Activated T-helper 9 cell treated with anti-CD3 and anti-CD28 coated beads, Interleukin-2, amount 50 U/mL, for 16 hours (primary cell): Measurements from ENCODE around the gene CSTF1.

ENCODE experiments used
- DNase-seq: peaks from one replicate; pipeline ENCODE4 v3.0.0-alpha.2; 2020; ENCODE audit warnings: low read depth

The CSTF1 gene

GRCh38 chr20:56429502-56429901, 37.1 kb downstream of the CSTF1 start:
- DNase-seq = peak; percentile 35

- DNase-seq = no peak
Measured at GRCh38 chr20:56429941-56430340, 37.5 kb downstream of the CSTF1 start.

GRCh38 chr20:56430461-56430860, 38.0 kb downstream of the CSTF1 start:
- no peak for DNase-seq

- no peak for DNase-seq
Measured at GRCh38 chr20:56430957-56431356, 38.5 kb downstream of the CSTF1 start.

GRCh38 chr20:56431471-56431870, 39.0 kb downstream of the CSTF1 start:
- no peak for DNase-seq

- no peak for DNase-seq
Measured at GRCh38 chr20:56433221-56433879, 40.9 kb downstream of the CSTF1 start.

DNA sequence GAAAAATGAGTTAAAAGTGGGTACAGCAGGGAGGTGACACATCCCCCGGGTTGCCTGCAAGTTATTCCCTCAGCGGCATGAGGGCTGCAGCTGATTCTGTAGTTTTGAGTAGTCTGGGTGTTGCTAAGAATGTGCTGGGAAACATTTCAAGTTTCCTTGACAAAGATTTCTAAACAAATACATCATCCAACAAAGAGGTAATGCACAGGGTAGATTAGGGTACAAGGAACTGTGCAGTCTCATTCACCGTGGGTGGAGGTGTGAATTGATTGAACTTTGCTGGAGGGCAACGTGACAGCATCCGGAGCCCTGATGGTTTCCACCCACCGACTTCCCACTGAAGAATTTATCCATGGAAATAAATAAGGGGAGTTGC, 41.4 kb downstream of the CSTF1 start:
- DNase-seq = no peak

GRCh38 chr20:56437196-56437960, 44.9 kb downstream of the CSTF1 start:
- DNase-seq = no peak

DNA sequence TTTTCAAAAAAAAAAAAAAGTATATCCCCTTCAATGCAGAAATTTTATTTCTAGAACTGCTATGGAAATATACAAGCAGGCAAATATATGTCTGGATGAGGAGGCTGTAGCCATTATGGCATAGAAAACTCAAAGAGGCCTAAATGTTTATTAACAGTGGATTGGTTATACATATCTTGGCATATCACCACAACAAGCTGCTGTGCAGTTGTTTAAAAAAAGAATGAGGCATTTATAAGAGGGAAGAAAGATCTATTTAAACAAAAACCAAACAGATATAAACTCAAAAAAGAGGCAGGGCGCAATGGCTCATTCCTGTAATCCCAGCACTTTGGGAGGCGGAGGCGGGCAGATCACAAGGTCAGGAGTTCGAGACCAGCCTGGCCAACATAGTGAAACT, 45.8 kb downstream of the CSTF1 start:
- no peak for DNase-seq

DNA sequence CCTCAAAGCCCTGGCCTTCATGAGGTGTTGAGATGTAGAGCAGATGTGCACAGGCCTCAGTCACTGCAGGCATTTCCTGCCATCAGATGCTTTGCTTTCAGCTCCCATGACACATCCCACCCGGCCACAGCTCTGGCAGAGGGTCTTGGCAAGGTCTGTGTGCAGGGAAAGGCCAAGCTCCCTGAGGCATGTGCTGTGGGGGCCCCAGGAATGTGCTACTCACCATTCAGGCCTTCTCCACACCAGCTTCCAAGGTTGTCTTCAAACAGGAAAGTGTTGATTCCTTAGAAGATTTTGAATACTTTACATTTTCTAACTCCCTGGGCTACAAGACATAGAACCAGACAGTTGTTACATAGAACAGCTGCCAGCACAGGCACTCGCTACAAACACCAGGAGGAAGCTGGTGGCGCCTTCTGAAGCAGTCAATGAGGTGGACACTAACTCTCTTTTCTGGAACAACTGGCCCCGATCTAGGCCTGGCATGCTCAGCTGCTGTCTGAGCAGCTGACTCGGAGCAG, 47.4 kb downstream of the CSTF1 start:
- DNase-seq = no peak

- peak; percentile 25 for DNase-seq
Measured at GRCh38 chr20:56440346-56441007, 48.0 kb downstream of the CSTF1 start.

DNA sequence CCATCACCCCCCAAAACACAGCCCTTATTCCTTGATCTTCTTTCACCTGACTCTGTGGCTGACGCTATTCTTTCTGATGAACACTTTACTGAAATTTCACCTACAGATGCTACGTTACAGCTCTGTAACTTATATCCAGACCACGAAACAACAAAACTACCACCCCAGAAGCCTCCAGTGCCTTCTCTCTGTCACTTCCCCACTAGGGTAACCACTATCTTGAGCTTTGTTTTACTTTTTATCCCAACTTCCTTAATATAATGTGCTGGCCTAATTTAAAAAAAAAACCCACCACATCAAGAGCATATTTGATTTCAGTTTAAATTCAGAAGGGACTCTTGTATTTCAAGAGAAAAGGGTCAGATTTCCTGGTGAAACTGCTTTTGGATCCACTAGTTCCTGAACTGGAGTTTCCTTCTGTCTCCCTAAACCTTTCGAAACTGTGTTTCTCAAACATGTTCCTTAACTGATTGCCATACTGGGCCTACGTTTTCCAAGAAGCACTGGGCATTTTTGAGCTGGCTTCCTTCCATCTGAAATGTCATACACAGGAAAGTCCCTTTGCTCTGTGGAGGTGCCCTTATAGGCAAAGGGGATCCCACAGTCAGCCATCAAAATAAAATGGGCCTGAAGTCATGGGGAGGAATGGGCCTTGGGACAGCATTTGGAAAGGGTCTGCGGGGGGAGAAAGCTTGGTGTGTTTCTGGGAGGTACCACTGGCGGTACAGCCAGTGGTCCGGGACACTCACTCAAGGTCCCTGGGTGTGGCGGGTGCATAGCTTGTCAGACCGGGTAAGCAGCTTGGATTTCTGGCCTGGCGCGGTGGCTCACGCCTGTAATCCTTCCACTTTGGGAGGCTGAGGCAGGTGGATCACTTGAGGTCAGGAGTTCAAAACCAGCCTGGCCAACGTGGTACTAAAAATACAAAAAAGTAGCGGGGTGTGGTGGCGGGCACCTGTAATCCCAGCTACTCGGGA, 50.2 kb downstream of the CSTF1 start:
- no peak for DNase-seq

DNA sequence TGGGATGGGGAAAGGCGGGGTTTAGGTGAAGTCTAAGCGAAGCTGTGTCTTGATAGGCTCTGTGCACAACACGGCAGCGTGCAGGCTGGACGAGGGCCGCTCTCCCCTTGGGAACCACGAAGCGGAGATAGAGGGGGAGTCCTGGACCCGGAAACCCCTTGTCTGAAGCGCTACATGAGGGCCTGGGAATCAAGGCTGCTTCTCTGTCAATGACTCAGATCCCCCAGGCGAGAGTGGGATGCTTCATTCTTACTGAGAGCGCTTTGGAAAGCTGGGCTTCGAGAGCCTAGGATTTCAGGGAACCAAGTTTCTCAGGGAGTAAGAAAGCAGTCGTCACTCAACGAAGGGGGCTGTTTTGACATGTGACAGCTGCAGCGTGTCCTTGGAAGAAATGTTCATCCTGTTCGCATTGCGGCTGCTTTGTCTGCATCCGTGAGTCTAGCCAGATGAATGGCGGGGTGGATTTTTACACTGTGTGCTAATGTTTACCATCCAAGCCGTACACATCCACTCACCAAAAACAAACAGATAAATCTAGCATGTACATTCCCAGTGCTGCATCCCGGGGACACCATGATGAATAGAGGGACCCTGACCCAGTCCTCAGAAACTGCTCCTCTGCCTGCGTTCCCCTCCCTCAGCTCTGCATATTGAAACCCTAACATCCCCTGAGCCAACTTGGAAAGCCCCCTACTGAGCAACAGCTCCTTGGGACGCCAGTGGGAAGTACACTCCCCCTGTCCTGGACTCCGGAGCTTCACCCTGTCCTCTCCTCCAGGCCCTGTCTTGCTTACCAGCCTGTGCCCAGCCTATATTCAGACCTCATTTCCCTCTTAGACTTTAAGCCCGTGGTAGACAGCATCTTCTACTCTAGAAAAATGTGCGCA, 51.5 kb downstream of the CSTF1 start:
- no peak for DNase-seq

DNA sequence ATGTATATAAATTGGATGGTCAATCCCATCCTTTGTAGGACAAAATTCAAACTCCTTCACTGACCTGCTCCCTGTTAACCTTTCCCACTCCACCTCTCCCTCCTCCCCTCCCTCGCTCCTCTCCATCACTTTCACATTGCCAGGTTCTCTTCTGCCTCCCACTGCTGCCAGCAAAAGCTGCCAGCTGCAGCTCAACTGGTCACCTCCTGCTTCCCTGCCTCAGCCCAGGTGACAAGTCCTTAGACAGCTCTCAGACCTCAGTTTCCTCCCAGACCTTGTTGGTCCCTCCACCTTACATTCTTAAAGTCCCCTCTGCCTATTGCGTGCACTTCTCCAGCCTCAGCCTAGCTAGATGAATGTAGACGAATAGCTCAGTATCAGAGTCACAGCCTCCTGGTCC, 52.7 kb downstream of the CSTF1 start:
- DNase-seq = no peak

DNA sequence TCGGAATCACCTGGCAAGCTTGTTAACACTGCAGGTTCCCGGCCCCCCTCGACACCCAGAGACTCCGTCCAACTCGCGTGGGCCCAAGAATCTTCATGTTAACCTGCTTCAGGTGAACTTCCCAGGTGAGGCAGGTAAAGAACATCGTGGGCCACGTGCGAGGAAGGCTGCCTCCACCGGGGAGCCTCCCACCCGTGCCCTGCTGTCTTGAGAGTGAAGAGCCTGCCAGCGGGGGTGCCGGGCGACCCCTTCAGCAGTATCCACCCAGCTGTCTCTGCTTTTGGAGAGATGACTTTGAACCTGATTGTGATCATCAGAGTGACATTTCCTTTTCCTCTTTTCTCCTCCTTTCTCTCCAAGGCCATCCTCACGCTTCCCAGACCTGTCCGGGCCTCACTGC, 53.1 kb downstream of the CSTF1 start:
- no peak for DNase-seq

DNA sequence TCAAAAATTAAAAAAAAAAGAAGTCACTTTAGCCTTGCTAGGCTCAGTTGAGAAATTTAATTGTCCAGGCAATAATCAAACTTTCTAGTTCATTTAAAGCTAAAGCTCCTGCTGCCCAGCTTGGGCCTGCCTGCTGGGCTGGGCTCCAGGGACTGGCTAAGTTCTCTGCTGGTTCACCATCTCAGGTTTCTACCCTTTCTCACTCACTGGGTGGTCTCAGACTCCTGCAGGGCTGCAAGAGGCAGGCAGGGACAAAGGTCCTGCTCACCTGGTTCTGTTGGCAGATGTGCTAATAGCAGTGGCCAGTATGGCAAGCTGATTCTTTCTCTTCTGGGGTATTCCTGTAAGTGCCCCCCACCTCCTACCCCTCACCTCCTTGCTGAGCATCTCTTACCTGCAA, 54.8 kb downstream of the CSTF1 start:
- no peak for DNase-seq

- DNase-seq = no peak
Measured at GRCh38 chr20:56449459-56449858, 57.0 kb downstream of the CSTF1 start.

- DNase-seq = no peak
Measured at GRCh38 chr20:56451056-56451765, 58.8 kb downstream of the CSTF1 start.

DNA sequence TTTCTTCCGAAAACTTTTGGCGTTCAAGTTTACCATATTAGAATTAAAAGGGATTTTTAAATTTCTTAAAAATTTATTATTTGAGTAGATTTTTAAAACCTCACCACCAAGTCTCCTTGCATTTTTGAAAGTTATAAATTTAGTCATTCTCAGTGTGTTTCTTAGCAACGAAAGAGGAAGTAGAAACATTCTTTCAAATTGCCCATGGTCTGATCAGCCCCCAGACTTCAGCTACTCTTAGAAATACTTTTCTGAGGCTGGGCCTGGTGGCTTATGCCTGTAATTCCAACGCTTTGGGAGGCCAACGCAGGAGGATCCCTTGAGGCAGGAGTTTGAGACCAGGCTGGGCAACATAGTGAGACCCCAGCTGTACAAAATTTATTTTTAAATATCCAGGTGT, 60.9 kb downstream of the CSTF1 start:
- DNase-seq = no peak

DNA sequence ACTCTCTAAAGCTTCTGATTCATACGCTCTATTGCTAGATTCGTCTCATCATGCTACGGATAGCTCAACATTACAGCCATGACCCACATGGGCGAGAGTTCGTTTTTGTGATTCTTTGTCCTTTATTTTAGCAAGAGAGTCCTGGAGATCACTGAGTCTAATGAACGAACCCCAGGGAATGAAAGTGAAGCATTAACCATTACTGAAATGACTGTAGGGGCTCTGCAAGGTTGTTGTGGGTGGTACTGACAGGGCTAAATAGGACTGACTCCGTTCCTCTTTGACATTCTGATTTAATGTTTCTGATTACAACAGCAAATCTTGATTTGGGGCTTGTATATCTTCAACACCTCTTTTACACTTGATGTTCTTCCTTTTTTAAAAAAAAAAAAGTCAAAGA, 62.3 kb downstream of the CSTF1 start:
- no peak for DNase-seq
